K562 (cell line): ENCODE measurements around the gene GALNT9. TPM values are rescaled to one million over a fixed set of nuclear protein-coding genes. Genes with fewer than 3 reads are reported as not detected.

Source experiments
- ATAC-seq: fragments of 200-7000 bp; cut with Tn5 transposase; 3 replicates; pipeline ENCODE4 v1.9.1; 2020; ENCODE audit warnings: moderate library complexity
- BruUV-seq: library from RNA; stranded (reverse); fragments of 400-500 nt; replicated peaks from 2 replicates; lab custom pipeline; 2021; lab: Mats Ljungman, UMichigan
- CTCF ChIA-PET: fragments of 300-600 bp; formaldehyde crosslinking; extraction: SDS; loops from one replicate; lab custom pipeline; 2021; ENCODE audit warnings: low intra/inter-chr PET ratio; lab: Yijun Ruan, JAX
- POLR2A ChIA-PET: fragments of 300-600, 350-650 bp; sonication (Branson Sonifier 250); formaldehyde crosslinking; extraction: SDS; loops from one replicate; lab custom pipeline; 2021; ENCODE audit warnings: antibody characterized with exemption, inconsistent platforms; lab: Yijun Ruan, JAX
- DNase-seq, 4 experiments: peaks; one replicate each; pipeline versions ENCODE4 v3.0.0 to v3.0.0-alpha.2; 2011 to 2018; ENCODE audit warnings: low spot score in 3 of 4, mixed read lengths in 3 of 4; ENCODE audit errors: extremely low read depth in 1 of 4
- FAIRE-seq: peaks from 2 replicates; lab custom pipeline; 2011; peaks lifted over from hg19 to GRCh38; lab: Jason Lieb, UNC
- H2AFZ ChIP-seq: 2 replicates; pipeline ENCODE4 v1.6.0; 2011; ENCODE audit warnings: low read depth, low read length, control low read depth, inconsistent platforms
- H3K27ac ChIP-seq: fragments of 200-600 bp; 3 replicates; pipeline ENCODE4 v1.8.0; 2011; ENCODE audit warnings: low read depth, mild to moderate bottlenecking, control low read depth, inconsistent platforms, low read length, moderate library complexity, mixed read lengths; ENCODE audit errors: extremely low read depth
- H3K27me3 ChIP-seq, 2 experiments: fragments of 300-600 bp in 1 of 2; 2 replicates in 1 of 2; 3 replicates in 1 of 2; pipeline versions ENCODE4 v1.6.0 to v1.8.0; 2011; ENCODE audit warnings: inconsistent platforms in 2 of 2, low read length in 2 of 2, mild to moderate bottlenecking in 1 of 2, mixed read lengths in 1 of 2, moderate library complexity in 1 of 2; ENCODE audit not compliant: control insufficient read depth in 2 of 2, insufficient read depth in 2 of 2
- H3K36me3 ChIP-seq: fragments of 300-600 bp; 3 replicates; pipeline ENCODE4 v1.8.0; 2011; ENCODE audit warnings: mild to moderate bottlenecking, low read length, inconsistent platforms; ENCODE audit not compliant: control insufficient read depth, insufficient read depth
- H3K4me1 ChIP-seq, 2 experiments: fragments of 200-600 bp in 1 of 2; replicated peaks in 1 of 2; 2 replicates in 1 of 2; 3 replicates in 1 of 2; pipeline versions ENCODE4 v1.5.1 to v1.8.0; 2011; ENCODE audit warnings: inconsistent platforms in 2 of 2, low read length in 2 of 2, mild to moderate bottlenecking in 1 of 2, mixed read lengths in 1 of 2, moderate library complexity in 1 of 2; ENCODE audit not compliant: control insufficient read depth in 2 of 2, insufficient read depth in 2 of 2
- H3K4me2 ChIP-seq: 2 replicates; pipeline ENCODE4 v1.6.1; 2011; ENCODE audit warnings: low read length, control low read depth, inconsistent platforms, mixed read lengths; ENCODE audit not compliant: insufficient read depth
- H3K4me3 ChIP-seq: fragments of 200-600 bp; sonication (generic), shearing (Covaris generic); 2 replicates; pipeline ENCODE4 v1.5.1; 2016; ENCODE audit warnings: control low read depth, inconsistent platforms
- H3K79me2 ChIP-seq: fragments of 200-600 bp; 3 replicates; pipeline ENCODE4 v1.8.0; 2011; ENCODE audit warnings: low read length, inconsistent platforms; ENCODE audit not compliant: control insufficient read depth, insufficient read depth
- H3K9ac ChIP-seq, 2 experiments: 2 replicates each; pipeline versions ENCODE4 v1.6.0 to v1.6.1; 2011; ENCODE audit warnings: low read depth in 2 of 2, low read length in 2 of 2, control low read depth in 1 of 2, inconsistent platforms in 1 of 2, mild to moderate bottlenecking in 1 of 2, mixed read lengths in 1 of 2; ENCODE audit not compliant: insufficient read depth in 1 of 2
- H3K9me1 ChIP-seq: one replicate; pipeline ENCODE4 v1.6.0; 2011; ENCODE audit warnings: inconsistent platforms, mild to moderate bottlenecking, low read length, moderate library complexity; ENCODE audit not compliant: control insufficient read depth, insufficient read depth
- H3K9me3 ChIP-seq: replicated peaks from 2 replicates; pipeline ENCODE4 v1.5.1; 2011; ENCODE audit warnings: low read depth, low read length, inconsistent platforms; ENCODE audit not compliant: control insufficient read depth, insufficient read depth
- H4K20me1 ChIP-seq: replicated peaks from 2 replicates; pipeline ENCODE4 v1.6.1; 2011; ENCODE audit warnings: low read length, inconsistent platforms, mixed read lengths; ENCODE audit not compliant: control insufficient read depth, insufficient read depth
- ATF1 ChIP-seq, 2 experiments: fragments of 450-650 bp in 1 of 2; IDR thresholded peaks; 2 replicates each; pipeline ENCODE4 v1.6.1; 2016; ENCODE audit warnings: missing compliant biosample characterization in 1 of 2, missing genetic modification characterization in 1 of 2
- CREM ChIP-seq: IDR thresholded peaks from 2 replicates; pipeline ENCODE4 v1.6.1; 2014; ENCODE audit warnings: antibody characterized with exemption, low read depth
- ELK1 ChIP-seq: sonication (generic); formaldehyde crosslinking; IDR thresholded peaks from 2 replicates; pipeline ENCODE4 v1.8.1; 2022; ENCODE audit warnings: missing genetic modification reagents
- ESRRB ChIP-seq: fragments of 250-450 bp; sonication (Bioruptor Pico); IDR thresholded peaks from 2 replicates; pipeline ENCODE4 v1.5.0; 2020; ENCODE audit warnings: mild to moderate bottlenecking, moderate library complexity, borderline replicate concordance
- FOXK2 ChIP-seq, 2 experiments: fragments of 450-650 bp; IDR thresholded peaks in 1 of 2; conservative IDR thresholded peaks in 1 of 2; 2 replicates each; pipeline ENCODE4 v1.6.1; 2016; ENCODE audit warnings: low read depth in 2 of 2, mild to moderate bottlenecking in 1 of 2
- HLTF ChIP-seq: fragments of 450-650 bp; IDR thresholded peaks from 2 replicates; pipeline ENCODE4 v1.6.1; 2016
- HMBOX1 ChIP-seq: sonication (generic); IDR thresholded peaks from 2 replicates; pipeline ENCODE4 v1.6.1; 2016
- RBM14 ChIP-seq: fragments of 200-400 bp; formaldehyde crosslinking; IDR thresholded peaks from 2 replicates; pipeline ENCODE4 v1.6.1; 2018; ENCODE audit warnings: low read depth, mild to moderate bottlenecking, low read length, moderate library complexity, borderline replicate concordance; ENCODE audit not compliant: insufficient read depth
- ZC3H4 ChIP-seq: sonication (generic); formaldehyde crosslinking; IDR thresholded peaks from 2 replicates; pipeline ENCODE4 v1.9.0; 2021; ENCODE audit warnings: missing genetic modification reagents, borderline replicate concordance
- ZNF146 ChIP-seq: IDR thresholded peaks from one replicate; pipeline ENCODE4 v1.6.1; 2018; ENCODE audit warnings: missing compliant biosample characterization; ENCODE audit not compliant: unreplicated experiment
- ZNF311 ChIP-seq: fragments of 250-450 bp; sonication (Bioruptor Pico); IDR thresholded peaks from 2 replicates; pipeline ENCODE4 v1.4.0; 2020; ENCODE audit warnings: mild to moderate bottlenecking, moderate library complexity
- WGBS: fragments of 100-300 bp; shearing (Covaris generic); methylation state at CpG from one replicate; pipeline ENCODE4 v1.1.6; 2016; ENCODE audit warnings: low coverage, mixed read lengths; ENCODE audit not compliant: insufficient coverage; ENCODE audit errors: missing lambda C conversion rate; 5-methylcytosine and 5-hydroxymethylcytosine counted together
- in situ Hi-C: fragments of 300-500 bp; cut with MboI; formaldehyde crosslinking; loops from 4 replicates; pipeline ENCODE4 v1.15.0; 2018; ENCODE audit warnings: inconsistent platforms, mixed read lengths
- intact Hi-C: fragments of 100-400 bp; cut with micrococcal nuclease; formaldehyde crosslinking; loops from 2 replicates; pipeline ENCODE4 v1.14.2; 2022
- polyA plus RNA-seq, 8 experiments: library from polyadenylated mRNA; depleted of rRNA in 4 of 8; stranded (reverse) in 5 of 8; unstranded in 3 of 8; fragments of >200 nt; fragmentation: Nextera tagmentation in 2 of 8; fragmentation: Illumina TruSeq in 1 of 8; extraction: Ambion mirVana in 2 of 8; extraction: Trizol in 1 of 8; gene quantifications; 2 replicates each; pipeline versions ENCODE4 v1.2.1 to v1.2.3, GENCODE V29; 2011 to 2014; ENCODE audit warnings: inconsistent platforms in 1 of 8, missing spikeins in 1 of 8
- total RNA-seq, 7 experiments: library from RNA; depleted of rRNA in 6 of 7; stranded (reverse); fragments of >200 nt in 6 of 7; fragmentation: Illumina TruSeq in 2 of 7; extraction: Trizol in 2 of 7; gene quantifications; 2 replicates each; pipeline versions ENCODE4 v1.2.1 to v1.2.3, GENCODE V29; 2011 to 2021; ENCODE audit warnings: low replicate concordance in 1 of 7
- TF ChIP-seq, protein P1 (sequence below): fragments of 250-450 bp; sonication (Bioruptor Pico); IDR thresholded peaks from 2 replicates; pipeline ENCODE4 v1.4.0; 2020; ENCODE audit warnings: mild to moderate bottlenecking, moderate library complexity, borderline replicate concordance

GALNT9 gene
- total and polyA plus RNA-seq, 9 of the 15 experiments (the other 6 are each of a cell fraction or from before 2014, with no cell fraction given), result not detected

DNA sequence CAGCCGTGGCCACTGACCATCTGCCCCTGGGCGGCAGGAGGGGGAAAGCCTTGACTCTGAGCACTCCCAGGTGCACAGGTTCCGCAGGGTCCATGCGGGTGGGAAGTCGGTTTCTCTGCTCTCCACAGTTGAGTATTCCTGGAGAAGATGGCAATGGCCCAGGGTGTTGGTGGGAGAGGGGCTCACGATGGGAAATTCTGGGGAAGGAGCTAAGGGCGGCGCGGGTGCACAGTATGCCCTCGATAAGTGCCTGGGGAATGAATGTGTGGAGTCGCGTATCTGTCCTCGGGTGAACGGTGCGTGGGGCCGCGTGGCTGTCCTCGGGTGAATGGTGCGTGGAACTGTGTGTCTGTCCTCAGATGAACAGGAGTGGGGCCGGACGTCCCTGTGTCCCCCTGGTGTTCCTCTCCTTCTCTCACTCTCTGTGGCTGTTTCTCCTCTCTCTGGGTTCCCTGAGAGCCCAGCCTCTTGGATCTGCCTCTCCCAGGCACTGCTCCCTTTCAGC, 147.1 kb downstream of the GALNT9 start (continued):
- TF ChIP-seq ESRRB (CRISPR knock-in tag) (no peak), ELK1 (no peak), HLTF (no peak), ZNF311 (CRISPR knock-in tag) (no peak), FOXK2 (conservative IDR thresholded peaks at IDR 0.05 in 1 of 2, IDR thresholded peaks at IDR 0.05 in 1 of 2; ENCODE audit: low read depth in 2 of 2) (no peak)
- TF ChIP-seq, protein P1, sequence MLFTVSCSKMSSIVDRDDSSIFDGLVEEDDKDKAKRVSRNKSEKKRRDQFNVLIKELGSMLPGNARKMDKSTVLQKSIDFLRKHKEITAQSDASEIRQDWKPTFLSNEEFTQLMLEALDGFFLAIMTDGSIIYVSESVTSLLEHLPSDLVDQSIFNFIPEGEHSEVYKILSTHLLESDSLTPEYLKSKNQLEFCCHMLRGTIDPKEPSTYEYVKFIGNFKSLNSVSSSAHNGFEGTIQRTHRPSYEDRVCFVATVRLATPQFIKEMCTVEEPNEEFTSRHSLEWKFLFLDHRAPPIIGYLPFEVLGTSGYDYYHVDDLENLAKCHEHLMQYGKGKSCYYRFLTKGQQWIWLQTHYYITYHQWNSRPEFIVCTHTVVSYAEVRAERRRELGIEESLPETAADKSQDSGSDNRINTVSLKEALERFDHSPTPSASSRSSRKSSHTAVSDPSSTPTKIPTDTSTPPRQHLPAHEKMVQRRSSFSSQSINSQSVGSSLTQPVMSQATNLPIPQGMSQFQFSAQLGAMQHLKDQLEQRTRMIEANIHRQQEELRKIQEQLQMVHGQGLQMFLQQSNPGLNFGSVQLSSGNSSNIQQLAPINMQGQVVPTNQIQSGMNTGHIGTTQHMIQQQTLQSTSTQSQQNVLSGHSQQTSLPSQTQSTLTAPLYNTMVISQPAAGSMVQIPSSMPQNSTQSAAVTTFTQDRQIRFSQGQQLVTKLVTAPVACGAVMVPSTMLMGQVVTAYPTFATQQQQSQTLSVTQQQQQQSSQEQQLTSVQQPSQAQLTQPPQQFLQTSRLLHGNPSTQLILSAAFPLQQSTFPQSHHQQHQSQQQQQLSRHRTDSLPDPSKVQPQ (CRISPR knock-in tag), result no peak

GRCh38 chr12:132181570-132182200, 147.7 kb downstream of the GALNT9 start:
- TF ChIP-seq RBM14, result no peak
- no peak for TF ChIP-seq ZC3H4
- TF ChIP-seq ATF1 (CRISPR knock-in tag; IDR thresholded peaks at IDR 0.05), result peak; percentile 6; the same call in 1 of the 2 replicates
- TF ChIP-seq ATF1 (tag; IDR thresholded peaks at IDR 0.05), result no peak
- no peak for TF ChIP-seq HMBOX1
- no peak for TF ChIP-seq CREM
- TF ChIP-seq ZNF146, result no peak
- Histone ChIP-seq H3K27me3 (peaks cover 38 to 78% of the 10 kb centered on the region in 2 experiments), H3K4me2 (no peak overlapping the region), H3K9ac (no peak overlapping the region), H3K36me3 (no peaks in the 10 kb centered on the region), H4K20me1 (peaks cover 3% of the 10 kb centered on the region; the same call in 1 of the 2 replicates), H3K4me3 (no peak overlapping the region), H3K27ac (no peak overlapping the region), H3K9me3 (no peaks in the 10 kb centered on the region), H3K9me1 (peaks cover 4% of the 10 kb centered on the region), H3K79me2 (no peaks in the 10 kb centered on the region), H3K4me1 (peaks cover 0 to 14% of the 10 kb centered on the region in 2 experiments; a peak in 2 of 5 replicates), H2AFZ (no peak overlapping the region)
- FAIRE-seq (no peak), ATAC-seq (no peak), DNase-seq (no peak)
- intact Hi-C loops (no loop called here), in situ Hi-C loops (no loop called here)
- POLR2A ChIA-PET, result no interaction called here
- CTCF ChIA-PET, result no interaction called here
- WGBS, result 21% methylated on average over 22 of the region's 33 CpGs
- BruUV-seq, result no TSS peak
